Glutamatergic neuron (in vitro differentiated cells): ENCODE data around the gene TM7SF2. TPM values are rescaled to one million over a fixed set of nuclear protein-coding genes. Genes with fewer than 3 reads are reported as not detected.

Experiments used
- DNase-seq: peaks from one replicate; pipeline ENCODE4 v3.0.0; 2022
- H3K27ac Mint-ChIP-seq: one replicate; pipeline ENCODE4 v1.8.0; 2020; ENCODE audit warnings: mild to moderate bottlenecking, mixed read lengths, inconsistent platforms; ENCODE audit not compliant: unreplicated experiment
- H3K27me3 Mint-ChIP-seq: one replicate; pipeline ENCODE4 v1.8.0; 2020; ENCODE audit warnings: mild to moderate bottlenecking, moderate library complexity, mixed read lengths, inconsistent platforms; ENCODE audit not compliant: unreplicated experiment
- H3K36me3 Mint-ChIP-seq: one replicate; pipeline ENCODE4 v1.8.0; 2020; ENCODE audit warnings: mild to moderate bottlenecking, mixed read lengths, inconsistent platforms; ENCODE audit not compliant: unreplicated experiment
- H3K4me1 Mint-ChIP-seq: one replicate; pipeline ENCODE4 v1.8.0; 2020; ENCODE audit warnings: mild to moderate bottlenecking, low read depth, mixed read lengths, inconsistent platforms; ENCODE audit not compliant: unreplicated experiment
- H3K4me3 Mint-ChIP-seq: one replicate; pipeline ENCODE4 v1.8.0; 2020; ENCODE audit warnings: mild to moderate bottlenecking, mixed read lengths, inconsistent platforms; ENCODE audit not compliant: unreplicated experiment
- H3K9me3 Mint-ChIP-seq: one replicate; pipeline ENCODE4 v1.8.0; 2020; ENCODE audit warnings: mild to moderate bottlenecking, moderate library complexity, mixed read lengths, inconsistent platforms; ENCODE audit not compliant: unreplicated experiment
- total RNA-seq: library from RNA; stranded (reverse); fragmentation: NEBNext Ultra II Directional; extraction: Animal tissue kit (Norgen Biotek cat#: 25700); gene quantifications from one replicate; pipeline ENCODE4 v1.2.1, GENCODE V29; 2021; ENCODE audit not compliant: unreplicated experiment
- TF ChIP-seq, protein P1 (sequence below): fragments of 200-600 bp; sonication (generic); IDR thresholded peaks from one replicate; pipeline ENCODE4 v1.5.0; 2021; ENCODE audit not compliant: partially characterized antibody, unreplicated experiment

The TM7SF2 gene
- total RNA-seq, 1 donor from 2014 or later, result 241 TPM

DNA sequence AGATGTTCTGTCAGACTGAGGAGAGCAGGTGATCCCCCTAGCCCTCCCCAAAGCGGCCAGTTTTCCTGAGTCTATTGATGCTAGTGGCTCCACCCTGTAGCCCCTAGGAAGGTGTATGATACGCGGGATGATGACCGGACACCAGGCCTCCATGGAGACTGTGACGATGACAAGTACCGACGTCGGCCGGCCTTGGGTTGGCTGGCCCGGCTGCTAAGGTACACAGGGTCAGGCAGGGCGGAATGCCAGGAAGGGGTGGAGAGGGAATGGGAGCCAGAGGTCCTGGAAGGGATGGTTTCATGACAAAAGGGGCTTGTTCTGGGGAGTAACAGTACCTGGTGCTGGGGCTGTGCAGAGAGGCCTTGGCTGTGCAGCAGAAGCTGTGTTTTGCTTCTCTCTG lies 24.5 kb upstream of the TM7SF2 start:
- DNase-seq, result no peak

DNA sequence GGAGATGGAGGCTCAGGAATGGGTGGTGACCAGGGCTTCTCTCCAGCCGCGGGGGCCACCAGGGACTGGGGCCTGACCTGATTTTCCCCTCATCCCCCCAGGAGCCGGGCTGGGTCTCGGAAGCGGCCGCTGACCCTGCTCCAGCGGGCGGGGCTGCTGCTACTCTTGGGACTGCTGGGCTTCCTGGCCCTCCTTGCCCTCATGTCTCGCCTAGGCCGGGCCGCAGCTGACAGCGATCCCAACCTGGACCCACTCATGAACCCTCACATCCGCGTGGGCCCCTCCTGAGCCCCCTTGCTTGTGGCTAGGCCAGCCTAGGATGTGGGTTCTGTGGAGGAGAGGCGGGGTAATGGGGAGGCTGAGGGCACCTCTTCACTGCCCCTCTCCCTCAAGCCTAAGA lies 23.8 kb upstream of the TM7SF2 start:
- Mint-ChIP-seq H3K9me3 (peaks cover 6% of the 10 kb centered on the region), H3K27me3 (peaks cover 6% of the 10 kb centered on the region), H3K4me1 (peaks cover 7% of the 10 kb centered on the region), H3K36me3 (no peaks in the 10 kb centered on the region), H3K27ac (no peak overlapping the region), H3K4me3 (no peak overlapping the region)
- TF ChIP-seq, protein P1, sequence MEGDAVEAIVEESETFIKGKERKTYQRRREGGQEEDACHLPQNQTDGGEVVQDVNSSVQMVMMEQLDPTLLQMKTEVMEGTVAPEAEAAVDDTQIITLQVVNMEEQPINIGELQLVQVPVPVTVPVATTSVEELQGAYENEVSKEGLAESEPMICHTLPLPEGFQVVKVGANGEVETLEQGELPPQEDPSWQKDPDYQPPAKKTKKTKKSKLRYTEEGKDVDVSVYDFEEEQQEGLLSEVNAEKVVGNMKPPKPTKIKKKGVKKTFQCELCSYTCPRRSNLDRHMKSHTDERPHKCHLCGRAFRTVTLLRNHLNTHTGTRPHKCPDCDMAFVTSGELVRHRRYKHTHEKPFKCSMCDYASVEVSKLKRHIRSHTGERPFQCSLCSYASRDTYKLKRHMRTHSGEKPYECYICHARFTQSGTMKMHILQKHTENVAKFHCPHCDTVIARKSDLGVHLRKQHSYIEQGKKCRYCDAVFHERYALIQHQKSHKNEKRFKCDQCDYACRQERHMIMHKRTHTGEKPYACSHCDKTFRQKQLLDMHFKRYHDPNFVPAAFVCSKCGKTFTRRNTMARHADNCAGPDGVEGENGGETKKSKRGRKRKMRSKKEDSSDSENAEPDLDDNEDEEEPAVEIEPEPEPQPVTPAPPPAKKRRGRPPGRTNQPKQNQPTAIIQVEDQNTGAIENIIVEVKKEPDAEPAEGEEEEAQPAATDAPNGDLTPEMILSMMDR, result no peak
- DNase-seq, result no peak

More for the DNA sequence above, 24.5 kb upstream of the TM7SF2 start:
- H3K4me3 Mint-ChIP-seq, result no peak overlapping the region
- H3K27me3 Mint-ChIP-seq, result peaks cover 6% of the 10 kb centered on the region
- no peak overlapping the region for H3K27ac Mint-ChIP-seq
- H3K9me3 Mint-ChIP-seq, result peaks cover 6% of the 10 kb centered on the region
- H3K4me1 Mint-ChIP-seq, result peaks cover 7% of the 10 kb centered on the region
- TF ChIP-seq, protein P1, result no peak
- H3K36me3 Mint-ChIP-seq, result no peaks in the 10 kb centered on the region

DNA sequence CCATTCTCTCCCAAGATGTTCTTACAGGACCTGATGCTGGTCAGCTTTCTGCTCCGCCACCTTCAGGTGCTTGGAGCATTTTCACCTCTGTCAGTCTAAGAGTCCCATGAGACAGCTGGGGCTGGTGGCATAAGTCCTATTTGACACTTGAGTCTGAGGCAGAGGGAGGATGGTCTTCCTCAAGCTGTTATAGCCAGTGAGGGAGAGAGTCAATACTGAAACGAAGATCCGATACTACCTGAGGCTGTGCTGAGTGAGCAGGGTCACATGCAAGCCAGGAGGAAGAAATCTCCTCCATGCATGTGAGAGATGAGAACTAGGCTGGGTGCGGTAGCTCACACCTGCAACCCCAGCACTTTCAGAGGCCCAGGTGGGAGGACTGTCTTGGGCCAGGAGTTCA lies 22.1 kb upstream of the TM7SF2 start:
- TF ChIP-seq, protein P1, result no peak
- peaks cover 2% of the 10 kb centered on the region for H3K9me3 Mint-ChIP-seq
- DNase-seq, result no peak
- peaks cover 3% of the 10 kb centered on the region for H3K27me3 Mint-ChIP-seq
- no peak overlapping the region for H3K27ac Mint-ChIP-seq
- peaks cover 7% of the 10 kb centered on the region for H3K4me1 Mint-ChIP-seq
- no peaks in the 10 kb centered on the region for H3K36me3 Mint-ChIP-seq
- H3K4me3 Mint-ChIP-seq, result no peak overlapping the region

DNA sequence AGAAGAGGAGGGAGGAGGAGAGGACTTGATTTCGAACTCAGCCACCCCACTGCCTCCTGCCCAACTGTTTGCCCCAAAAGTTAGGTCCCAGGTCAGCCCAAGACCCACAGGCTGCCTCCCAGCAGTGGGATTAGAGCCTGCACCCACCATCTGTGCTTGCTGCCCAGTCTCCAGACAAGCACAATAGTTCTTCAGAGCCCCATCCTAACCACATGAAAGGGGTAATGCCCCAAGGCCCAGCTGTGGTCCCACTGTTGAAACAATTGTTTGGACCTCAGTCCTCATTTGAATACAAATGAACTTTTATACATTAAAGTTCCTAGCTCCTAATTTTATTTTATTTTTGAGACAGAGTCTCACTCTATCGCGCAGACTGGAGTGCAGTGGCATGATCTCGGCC lies 21.0 kb upstream of the TM7SF2 start:
- no peak overlapping the region for H3K27ac Mint-ChIP-seq
- TF ChIP-seq, protein P1, result no peak
- no peak for DNase-seq
- H3K9me3 Mint-ChIP-seq, result peaks cover 5% of the 10 kb centered on the region
- no peak overlapping the region for H3K4me3 Mint-ChIP-seq
- no peaks in the 10 kb centered on the region for H3K36me3 Mint-ChIP-seq
- peaks cover 2% of the 10 kb centered on the region for H3K4me1 Mint-ChIP-seq
- H3K27me3 Mint-ChIP-seq, result peaks cover 4% of the 10 kb centered on the region

DNA sequence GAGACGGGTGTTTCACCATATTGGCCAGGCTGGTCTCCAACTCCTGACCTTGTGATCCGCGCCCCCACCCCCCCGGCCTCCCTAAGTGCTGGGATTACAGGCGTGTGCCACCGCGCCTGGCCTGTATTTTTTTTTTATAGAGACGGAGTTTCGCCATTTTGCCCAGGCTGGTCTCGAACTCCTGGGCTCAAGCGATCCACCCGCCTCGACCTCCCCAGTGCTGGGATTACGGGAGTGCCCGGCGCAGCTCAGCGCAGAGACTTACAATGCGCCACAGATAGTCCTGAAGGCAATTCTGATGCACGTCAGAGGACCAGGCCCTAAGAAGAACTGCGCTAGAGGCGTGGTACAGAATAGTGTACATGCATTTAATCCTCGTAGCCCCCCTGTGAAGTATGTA lies 16.2 kb upstream of the TM7SF2 start:
- H3K27me3 Mint-ChIP-seq, result peaks cover 6% of the 10 kb centered on the region
- H3K36me3 Mint-ChIP-seq, result no peaks in the 10 kb centered on the region
- peak overlapping the region; percentile 91 for H3K27ac Mint-ChIP-seq
- TF ChIP-seq, protein P1, result no peak
- H3K4me3 Mint-ChIP-seq, result peak overlapping the region; percentile 88
- peaks cover 11% of the 10 kb centered on the region for H3K9me3 Mint-ChIP-seq
- peaks cover 4% of the 10 kb centered on the region for H3K4me1 Mint-ChIP-seq
- no peak for DNase-seq
